A673 (cell line): ENCODE results near the gene EMB. TPM values are rescaled to one million over a fixed set of nuclear protein-coding genes. Genes with fewer than 3 reads are reported as not detected.
A peak's percentile ranks its signal among the peaks of the same experiment; 100 is the strongest.
"Not testable (repeated sequence)": the region's sequence is repeated elsewhere in the genome, so short reads cannot be mapped to it uniquely, and the experiment has no call there.

Experiments used
- BruUV-seq: library from RNA; stranded (reverse); fragments of 400-500 nt; replicated peaks from 2 replicates; lab custom pipeline; 2021; lab: Mats Ljungman, UMichigan
- CTCF ChIA-PET: fragments of 300-600 bp; sonication (Branson Sonifier 250); formaldehyde crosslinking; loops from one replicate; lab custom pipeline; 2022; ENCODE audit warnings: antibody characterized with exemption; lab: Charles Lee
- POLR2A ChIA-PET: fragments of 300-600 bp; sonication (Branson Sonifier 250); formaldehyde crosslinking; loops from one replicate; lab custom pipeline; 2022; ENCODE audit warnings: antibody characterized with exemption; ENCODE audit not compliant: low non-redundant PET; lab: Charles Lee
- DNase-seq: peaks from one replicate; pipeline ENCODE4 v3.0.0-alpha.2; 2015; ENCODE audit warnings: low spot score
- H3K27ac ChIP-seq: fragments of 200-600 bp; sonication (generic); 2 replicates; pipeline ENCODE4 v1.5.1; 2016; ENCODE audit warnings: mixed run types, low read depth, mild to moderate bottlenecking, mixed read lengths, antibody characterized with exemption, low read length; ENCODE audit not compliant: poor library complexity, severe bottlenecking
- H3K27me3 ChIP-seq: fragments of 200-600 bp; sonication (generic); replicated peaks from 2 replicates; pipeline ENCODE4 v1.6.1; 2017; ENCODE audit warnings: mixed run types, low read depth, mild to moderate bottlenecking, mixed read lengths, antibody characterized with exemption, low read length; ENCODE audit not compliant: insufficient read depth, poor library complexity
- H3K36me3 ChIP-seq: fragments of 200-600 bp; sonication (generic); 2 replicates; pipeline ENCODE4 v1.6.1; 2016; ENCODE audit warnings: mixed run types, mild to moderate bottlenecking, mixed read lengths, antibody characterized with exemption, low read length; ENCODE audit not compliant: insufficient read depth, poor library complexity, severe bottlenecking
- H3K4me1 ChIP-seq: fragments of 200-600 bp; sonication (generic); 2 replicates; pipeline ENCODE4 v1.6.1; 2017; ENCODE audit warnings: mixed run types, mild to moderate bottlenecking, mixed read lengths, antibody characterized with exemption, low read length; ENCODE audit not compliant: insufficient read depth, poor library complexity, severe bottlenecking
- H3K4me3 ChIP-seq: fragments of 200-600 bp; sonication (generic); 2 replicates; pipeline ENCODE4 v1.5.1; 2016; ENCODE audit warnings: low read depth, mixed run types, mild to moderate bottlenecking, mixed read lengths, low read length; ENCODE audit not compliant: poor library complexity, severe bottlenecking
- H3K9me3 ChIP-seq: fragments of 200-600 bp; sonication (generic); 2 replicates; pipeline ENCODE4 v1.6.1; 2016; ENCODE audit warnings: mixed run types, low read depth, mild to moderate bottlenecking, mixed read lengths, antibody characterized with exemption, low read length; ENCODE audit not compliant: poor library complexity, severe bottlenecking
- CTCF ChIP-seq: fragments of 300-800, 200-600 bp; sonication (generic); conservative IDR thresholded peaks from 2 replicates; pipeline ENCODE4 v1.5.1; 2017; ENCODE audit warnings: low read depth, mild to moderate bottlenecking, antibody characterized with exemption, low read length, moderate library complexity, mixed read lengths
- EZH2 ChIP-seq: fragments of 200-600 bp; sonication (generic); IDR thresholded peaks from 2 replicates; pipeline ENCODE4 v1.6.1; 2017; ENCODE audit warnings: borderline replicate concordance, low read depth, mild to moderate bottlenecking, mixed read lengths, antibody characterized with exemption, low read length; ENCODE audit not compliant: poor library complexity, severe bottlenecking
- intact Hi-C: fragments of 100-400 bp; cut with micrococcal nuclease; formaldehyde crosslinking; loops from one replicate; pipeline ENCODE4 v1.10.0; 2022; ENCODE audit not compliant: unreplicated experiment
- total RNA-seq: library from RNA; stranded (reverse); gene quantifications from 2 replicates; pipeline ENCODE4 v1.2.3, GENCODE V29; 2021

Gene EMB
- total RNA-seq, 1 experiment from 2014 or later = 21.8 TPM

- intact Hi-C loops = no loop called here
- no peak for TF ChIP-seq CTCF
- no peak for TF ChIP-seq EZH2
- POLR2A ChIA-PET = no interaction called here
- DNase-seq = peak; percentile 19
- Histone ChIP-seq H3K27ac (peak overlapping the region; percentile 57), H3K4me1 (no peaks in the 10 kb centered on the region), H3K27me3 (no peaks in the 10 kb centered on the region), H3K9me3 (no peaks in the 10 kb centered on the region), H3K36me3 (no peaks in the 10 kb centered on the region), H3K4me3 (peak overlapping the region; percentile 65)
- CTCF ChIA-PET = no interaction called here
- no TSS peak for BruUV-seq
Observed at GRCh38 chr5:50441493-50441955, 436 bp upstream of the EMB start.

- Histone ChIP-seq H3K36me3 (no peaks in the 10 kb centered on the region), H3K27ac (no peak overlapping the region), H3K27me3 (no peaks in the 10 kb centered on the region), H3K9me3 (no peaks in the 10 kb centered on the region), H3K4me1 (no peaks in the 10 kb centered on the region), H3K4me3 (no peak overlapping the region)
- no TSS peak for BruUV-seq
- intact Hi-C loops = no loop called here
- no peak for DNase-seq
- ChIA-PET CTCF (no interaction called here), POLR2A (no interaction called here)
- TF ChIP-seq CTCF (no peak), EZH2 (no peak)
Observed at GRCh38 chr5:50439221-50439620, 1.9 kb downstream of the EMB start.

- CTCF ChIA-PET, H3K4me1 ChIP-seq, H3K36me3 ChIP-seq, H3K9me3 ChIP-seq, H3K27ac ChIP-seq, BruUV-seq, H3K27me3 ChIP-seq, intact Hi-C loops, POLR2A ChIA-PET, H3K4me3 ChIP-seq, DNase-seq: not testable (repeated sequence)
Observed at GRCh38 chr5:50438060-50438459, 3.0 kb downstream of the EMB start.

GRCh38 chr5:50435168-50435567 lies 5.9 kb downstream of the EMB start:
- ChIA-PET POLR2A (no interaction called here), CTCF (no interaction called here)
- no TSS peak for BruUV-seq
- no peak for TF ChIP-seq CTCF
- TF ChIP-seq EZH2 = no peak
- no peak overlapping the region for H3K27ac ChIP-seq
- H3K36me3 ChIP-seq = no peaks in the 10 kb centered on the region
- no peak overlapping the region for H3K4me3 ChIP-seq
- peaks cover 23% of the 10 kb centered on the region for H3K4me1 ChIP-seq
- DNase-seq = no peak
- H3K27me3 ChIP-seq = no peaks in the 10 kb centered on the region
- intact Hi-C loops = no loop called here
- no peaks in the 10 kb centered on the region for H3K9me3 ChIP-seq

GRCh38 chr5:50431133-50431904 lies 9.8 kb downstream of the EMB start:
- H3K4me1 ChIP-seq = peaks cover 40% of the 10 kb centered on the region
- CTCF ChIA-PET, H3K27me3 ChIP-seq, H3K9me3 ChIP-seq, H3K4me3 ChIP-seq, H3K36me3 ChIP-seq, intact Hi-C loops, BruUV-seq, POLR2A ChIA-PET: not testable (repeated sequence)
- peak overlapping the region; percentile 83 for H3K27ac ChIP-seq
- DNase-seq = peak; percentile 42
